Mesenteric fat pad (tissue), 1 donor: ENCODE measurements around the gene ZSCAN10. TPM values are rescaled to one million over a fixed set of nuclear protein-coding genes. Genes with fewer than 3 reads are reported as not detected.
"Not testable (repeated sequence)": the region's sequence is repeated elsewhere in the genome, so short reads cannot be mapped to it uniquely, and the experiment has no call there.

Experiments used
- DNase-seq: peaks from one replicate; pipeline ENCODE4 v3.0.0-alpha.2; 2020; ENCODE audit warnings: low spot score
- long read RNA-seq: library from polyadenylated mRNA; unstranded; transcript quantifications from one replicate; pipeline ENCODE4 v2.0.0, GENCODE V29; 2020
- total RNA-seq: library from RNA; stranded (reverse); fragmentation: NEBNext Ultra II Directional; extraction: Animal tissue kit (Norgen Biotek cat#: 25700); gene quantifications from one replicate; pipeline ENCODE4 v1.2.1, GENCODE V29; 2021
- donor health status: DM: yes; HTN: yes; CAD: no.

ZSCAN10 gene
- total RNA-seq: not detected
- long read RNA-seq: 0 reads

- no peak for DNase-seq
Observed at GRCh38 chr16:3098459-3099394, at the start of gene ZSCAN10. TSS of gene ZSCAN10 (minus strand) at chr16:3099294. CDS start at chr16:3092937, 6,357 bp downstream.

- DNase-seq: no peak
Observed at GRCh38 chr16:3148256-3149192, 49.4 kb upstream of the ZSCAN10 start.

DNA sequence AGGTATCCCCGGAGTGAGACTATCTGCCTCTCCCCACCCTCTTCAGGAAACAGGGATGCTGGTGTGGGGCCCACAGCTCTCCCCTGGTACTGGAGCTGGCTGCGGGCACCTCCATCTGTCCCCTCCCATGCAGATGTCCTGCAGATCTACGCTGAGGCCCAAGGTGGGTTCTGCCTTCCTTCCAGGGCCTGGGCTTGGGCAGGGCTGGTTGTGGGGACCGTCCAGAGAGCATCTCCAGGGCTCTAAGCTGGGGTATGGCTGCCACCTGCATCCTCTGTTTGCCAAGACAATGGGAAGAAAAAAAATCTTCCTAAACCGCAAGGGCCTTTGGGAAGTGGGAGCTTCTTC is 48.6 kb upstream of the ZSCAN10 start:
- DNase-seq: no peak

GRCh38 chr16:3147046-3147756 is 48.1 kb upstream of the ZSCAN10 start:
- no peak for DNase-seq

DNA sequence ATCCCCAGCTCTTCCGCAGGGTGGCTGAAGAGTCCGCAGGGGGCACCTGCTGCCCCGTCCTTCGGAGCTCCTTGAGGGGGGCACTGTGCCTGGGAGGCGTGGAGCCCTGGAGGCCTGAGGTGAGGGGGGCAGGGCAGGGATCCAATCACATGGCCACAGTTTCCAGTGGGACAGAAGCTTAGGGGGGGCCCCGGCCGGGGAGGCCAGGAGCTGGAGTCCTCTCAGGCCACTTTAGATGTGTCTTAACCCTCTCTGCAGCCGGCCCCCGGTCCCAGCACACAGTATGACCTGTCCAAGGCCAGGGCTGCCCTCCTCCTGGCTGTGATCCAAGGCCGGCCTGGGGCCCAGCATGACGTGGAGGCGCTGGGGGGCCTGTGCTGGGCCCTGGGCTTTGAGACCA is 46.6 kb upstream of the ZSCAN10 start:
- no peak for DNase-seq

GRCh38 chr16:3145151-3145550 is 46.1 kb upstream of the ZSCAN10 start:
- no peak for DNase-seq

DNA sequence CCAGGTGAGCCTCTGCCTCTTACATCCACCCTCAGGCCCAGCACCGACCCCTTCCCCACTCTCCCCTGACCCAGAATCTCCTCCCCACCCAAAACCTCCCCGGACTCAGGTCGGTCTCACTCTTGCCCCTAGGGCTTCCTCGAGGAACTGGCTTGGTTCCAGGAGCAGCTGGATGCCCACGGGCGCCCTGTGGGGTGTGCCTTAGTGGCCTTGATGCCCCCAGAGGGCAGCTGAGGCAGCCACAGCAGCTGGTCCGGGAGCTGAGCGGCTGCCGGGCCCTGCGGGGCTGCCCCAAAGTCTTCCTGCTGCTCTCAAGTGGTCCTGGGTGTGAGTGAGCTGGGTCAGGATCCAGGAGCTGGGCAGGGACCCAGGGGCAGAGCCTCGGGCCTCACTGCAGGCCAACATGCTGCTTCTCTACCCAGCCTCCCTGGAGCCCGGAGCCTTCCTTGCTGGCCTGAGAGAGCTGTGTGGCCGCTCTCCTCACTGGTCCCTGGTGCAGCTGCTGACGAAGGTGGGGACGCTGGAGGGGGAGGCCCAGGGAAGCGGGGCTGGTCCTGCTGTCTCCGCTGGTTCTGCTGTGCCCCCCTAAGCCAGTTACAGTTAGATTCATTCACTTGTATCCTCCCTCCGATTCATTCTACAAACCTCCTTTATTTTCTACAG is 45.4 kb upstream of the ZSCAN10 start:
- no peak for DNase-seq

DNA sequence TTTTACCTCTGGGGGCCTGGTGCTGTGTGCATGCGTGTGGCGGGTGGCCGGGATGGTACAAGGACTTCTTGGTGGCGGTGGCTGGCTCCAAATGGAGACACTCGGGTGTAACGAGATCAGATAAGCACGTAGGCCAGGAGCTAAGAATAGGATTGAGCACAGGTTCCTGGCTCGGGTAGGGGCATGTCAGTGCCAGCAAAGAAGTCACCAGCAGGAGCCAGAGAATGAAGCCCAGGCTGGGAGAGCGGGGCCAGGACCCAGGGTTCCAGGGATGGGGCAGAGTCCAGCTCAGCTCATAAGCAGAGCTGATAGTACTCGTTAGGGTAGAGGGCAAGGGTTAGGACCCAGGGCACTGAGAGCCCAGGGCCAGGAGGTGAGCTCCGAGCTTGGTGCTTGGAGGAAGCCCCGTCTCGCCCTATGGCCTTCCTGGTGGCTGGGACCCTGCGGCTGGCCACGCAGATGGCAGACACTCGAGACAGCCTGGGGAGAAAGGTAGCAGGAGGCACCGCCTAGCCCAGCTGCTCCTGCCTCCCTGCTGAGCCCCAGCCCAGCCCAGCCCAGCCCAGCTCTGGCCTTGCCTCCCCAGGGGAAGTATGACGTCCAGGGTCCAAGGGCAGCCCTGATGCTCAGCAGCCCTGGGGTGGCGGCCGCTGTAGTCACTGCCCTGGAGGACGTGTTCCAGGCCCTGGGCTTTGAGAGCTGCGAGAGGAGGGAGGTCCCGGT is 44.7 kb upstream of the ZSCAN10 start:
- no peak for DNase-seq

DNA sequence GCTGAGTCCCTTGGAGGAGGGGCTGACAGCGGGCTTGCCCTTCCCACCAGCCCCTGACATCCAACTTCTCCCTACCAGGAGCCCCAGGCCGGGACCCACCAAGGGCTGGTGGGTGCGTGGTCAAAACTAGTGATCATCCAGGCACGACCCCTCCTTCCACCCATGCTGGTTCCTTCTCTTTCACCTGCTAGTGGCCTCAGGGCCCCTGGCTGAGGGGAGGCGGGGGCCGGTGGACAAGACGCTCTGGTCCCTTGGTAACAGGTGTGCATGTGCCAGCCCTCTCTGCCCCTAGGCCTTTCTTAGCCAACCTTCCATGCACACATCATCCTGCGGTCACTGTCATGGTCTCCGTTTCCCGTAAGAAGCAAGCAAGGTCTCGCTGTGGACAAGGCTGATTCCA is 44.1 kb upstream of the ZSCAN10 start:
- no peak for DNase-seq

GRCh38 chr16:3142770-3143169 is 43.7 kb upstream of the ZSCAN10 start:
- DNase-seq: no peak

DNA sequence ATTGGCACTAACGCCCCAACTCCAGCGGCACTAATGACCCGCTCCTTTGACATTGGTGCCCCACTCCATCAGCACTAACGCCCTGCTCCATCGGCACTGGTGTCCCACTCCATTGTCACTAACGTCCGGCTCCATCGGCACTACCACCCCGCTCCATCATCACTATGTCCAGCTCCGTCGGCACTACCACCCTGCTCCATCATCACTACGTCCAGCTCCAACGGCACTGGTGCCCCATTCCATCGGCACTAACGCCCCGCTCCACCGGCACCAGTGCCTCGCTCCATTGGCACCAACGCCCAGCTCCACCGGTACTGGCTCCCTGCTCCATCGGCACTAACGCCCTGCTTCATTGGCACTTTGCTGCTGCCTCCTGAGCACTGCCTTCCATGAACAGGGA is 43.2 kb upstream of the ZSCAN10 start:
- no peak for DNase-seq

DNA sequence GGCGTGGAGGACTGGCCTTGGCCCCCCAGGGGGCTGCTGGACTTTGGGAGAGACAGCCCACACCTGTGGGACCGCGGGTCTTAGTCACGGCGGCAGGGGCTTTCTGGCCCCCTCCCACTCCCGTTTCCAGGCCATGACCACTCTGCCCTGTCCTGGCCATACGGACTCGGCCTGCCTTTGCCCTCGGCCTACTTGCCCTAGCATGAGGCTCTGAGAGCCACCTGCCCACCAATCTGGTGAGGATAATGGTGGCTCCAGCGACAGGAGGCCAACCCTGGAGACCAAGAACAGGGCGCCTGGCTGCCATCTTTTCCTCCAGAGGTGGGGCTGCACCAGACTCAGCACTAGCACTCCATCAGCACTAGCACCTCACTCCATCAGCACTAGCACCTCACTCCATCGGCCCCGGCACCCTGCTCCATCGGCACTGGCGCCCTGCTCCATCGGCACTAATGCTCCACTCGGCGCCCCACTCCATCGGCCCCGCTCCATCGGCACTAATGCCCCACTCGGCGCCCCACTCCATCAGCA is 42.8 kb upstream of the ZSCAN10 start:
- DNase-seq: no peak

GRCh38 chr16:3140603-3141427 is 41.7 kb upstream of the ZSCAN10 start:
- DNase-seq: no peak

DNA sequence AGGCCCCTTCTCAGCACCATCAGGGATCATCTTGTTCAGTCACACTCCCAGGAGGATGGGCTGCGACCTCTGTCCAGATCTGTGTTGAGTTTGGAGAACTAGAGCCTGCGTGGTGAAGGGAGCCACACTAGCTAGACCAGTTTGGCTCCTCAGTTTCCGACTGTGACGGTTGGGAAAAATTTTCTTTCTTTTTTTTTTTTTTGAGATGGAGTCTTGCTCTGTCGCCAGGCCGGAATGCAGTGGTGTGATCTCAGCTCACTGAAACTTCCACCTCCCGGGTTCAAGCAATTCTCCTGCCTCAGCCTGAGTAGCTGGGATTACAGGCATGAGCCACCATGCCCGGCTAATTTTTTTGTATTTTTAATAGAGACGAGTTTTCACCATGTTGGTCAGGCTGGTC is 40.5 kb upstream of the ZSCAN10 start:
- not testable (repeated sequence) for DNase-seq

GRCh38 chr16:3138823-3139426 is 39.8 kb upstream of the ZSCAN10 start:
- DNase-seq: no peak

DNA sequence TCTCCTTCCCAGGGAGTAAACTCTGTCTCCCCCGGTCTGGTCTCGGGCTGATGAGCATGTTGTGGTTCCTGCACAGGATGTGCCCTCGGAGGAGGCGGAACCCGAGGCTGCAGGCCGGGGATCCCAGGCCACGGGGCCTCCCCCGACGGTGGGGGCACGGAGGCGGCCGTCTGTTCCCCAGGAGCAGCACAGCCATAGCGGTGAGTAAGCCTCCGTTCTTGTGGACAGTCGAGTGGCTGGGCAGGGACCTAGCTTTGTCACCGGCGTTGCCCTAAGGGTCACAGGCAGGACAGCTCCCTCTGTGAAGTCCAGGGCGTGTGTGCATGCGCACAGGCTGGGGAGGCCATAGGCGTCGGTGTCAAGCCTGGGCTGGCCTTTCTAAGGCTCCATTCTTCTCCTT is 39.2 kb upstream of the ZSCAN10 start:
- DNase-seq: no peak

DNA sequence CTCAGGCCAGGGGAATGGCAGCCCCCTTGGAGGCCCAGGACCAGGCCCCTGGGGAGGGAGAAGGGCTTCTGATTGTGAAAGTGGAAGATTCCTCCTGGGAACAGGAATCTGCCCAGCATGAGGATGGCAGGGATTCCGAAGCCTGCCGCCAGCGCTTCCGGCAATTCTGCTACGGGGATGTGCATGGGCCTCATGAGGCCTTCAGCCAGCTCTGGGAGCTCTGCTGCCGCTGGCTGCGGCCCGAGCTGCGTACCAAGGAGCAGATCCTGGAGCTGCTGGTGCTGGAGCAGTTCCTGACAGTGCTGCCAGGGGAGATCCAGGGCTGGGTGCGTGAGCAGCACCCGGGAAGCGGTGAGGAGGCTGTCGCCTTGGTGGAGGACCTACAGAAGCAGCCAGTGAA is 38.2 kb upstream of the ZSCAN10 start:
- DNase-seq: no peak

GRCh38 chr16:3135126-3135715 is 36.1 kb upstream of the ZSCAN10 start:
- no peak for DNase-seq
